Breast epithelium (tissue), 3 donors: ENCODE measurements around the gene ZNF646.

Experiments used
- CTCF ChIP-seq, 3 donors: fragments of 450-650 bp; IDR thresholded peaks; one replicate each; pipeline ENCODE4 v1.5.1; 2016 to 2017; ENCODE audit warnings: antibody characterized with exemption in 3 of 3, mild to moderate bottlenecking in 3 of 3, moderate library complexity in 3 of 3
- POLR2AphosphoS5 ChIP-seq, 3 donors: sonication (generic); formaldehyde crosslinking; IDR thresholded peaks; one replicate each; pipeline ENCODE4 v1.6.1; 2017; ENCODE audit warnings: antibody characterized with exemption in 3 of 3

- TF ChIP-seq POLR2AphosphoS5 (IDR thresholded peaks at IDR 0.05): no peak
- TF ChIP-seq CTCF (IDR thresholded peaks at IDR 0.05): no peak
These were observed 30.9 kb upstream of the ZNF646 start for GRCh38 chr16:31043352-31043751.
